HG02571 (cell line): ENCODE measurements around the gene LGI2.
A peak's percentile ranks its signal among the peaks of the same experiment; 100 is the strongest.

Experiments
- ATAC-seq: cut with Tn5 transposase; IDR thresholded peaks from one replicate; pipeline ENCODE4 v1.9.1; 2021; ENCODE audit warnings: mild to moderate bottlenecking, moderate library complexity; ENCODE audit not compliant: unreplicated experiment

The LGI2 gene

GRCh38 chr4:24999392-25000089, 31.2 kb downstream of the LGI2 start:
- ATAC-seq = no peak

- no peak for ATAC-seq
Observed at GRCh38 chr4:24995346-24995919, 35.3 kb downstream of the LGI2 start.

DNA sequence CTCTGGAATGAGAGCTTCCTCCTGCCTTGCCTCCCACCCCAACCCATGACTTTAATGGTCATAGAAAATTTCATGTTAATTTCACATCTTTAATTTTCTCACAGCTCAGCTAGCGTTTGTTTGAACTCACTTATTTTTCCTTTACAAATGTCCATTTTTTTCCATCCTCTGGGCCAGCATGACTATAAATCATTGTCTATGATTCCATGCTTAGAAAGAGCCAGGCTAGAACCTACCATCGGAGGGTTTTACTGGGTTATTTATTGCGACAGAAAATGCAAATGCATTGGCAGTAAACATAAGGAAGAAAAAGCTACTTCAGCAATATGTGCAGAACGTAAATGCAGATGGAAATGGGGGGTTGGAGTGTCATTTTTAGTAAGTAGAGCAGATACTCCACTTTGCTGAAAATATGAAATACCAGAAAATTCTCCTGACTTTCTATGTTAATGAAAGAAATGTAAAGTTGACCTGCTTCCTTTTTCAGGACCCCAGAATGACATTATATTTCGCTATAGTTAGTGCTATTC, 37.1 kb downstream of the LGI2 start:
- ATAC-seq = no peak

DNA sequence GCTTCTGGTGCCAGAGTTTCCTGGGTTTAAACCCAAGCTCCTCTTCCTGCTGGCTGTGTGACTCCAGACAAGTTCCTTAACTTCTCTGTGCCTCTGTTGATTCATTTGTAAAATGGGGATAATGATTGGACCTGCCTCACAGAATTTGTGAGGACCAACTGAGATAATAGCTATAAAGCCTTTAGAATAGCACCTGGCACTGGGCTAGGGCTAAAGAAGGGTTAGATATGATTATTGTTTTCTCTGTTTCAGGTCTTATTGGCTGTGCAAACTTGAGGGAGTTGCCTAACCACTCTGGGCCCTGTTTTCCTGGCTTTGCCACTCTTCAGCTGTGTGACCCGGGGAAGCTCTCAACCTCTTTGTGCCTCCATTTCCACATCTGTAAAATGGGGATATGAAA, 37.8 kb downstream of the LGI2 start:
- ATAC-seq = no peak

DNA sequence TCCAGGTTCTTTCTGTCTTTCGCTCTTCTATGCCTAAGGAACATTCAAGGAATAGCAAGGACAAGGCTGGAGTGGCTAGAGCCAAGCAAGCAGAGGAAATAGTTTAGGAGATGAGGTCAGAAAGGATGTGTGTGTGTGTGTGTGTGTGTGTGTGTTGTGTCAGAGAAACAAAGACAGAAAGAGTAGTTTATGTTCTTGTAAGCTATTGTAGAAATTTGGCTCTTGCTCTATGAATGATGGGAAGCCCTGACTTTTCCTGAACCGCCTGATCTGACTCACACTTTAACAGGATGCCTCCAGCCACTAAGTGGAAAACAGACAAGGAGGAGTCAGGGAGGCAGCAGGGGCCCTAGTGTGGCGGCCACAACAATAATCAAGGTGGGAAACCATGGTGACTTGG, 39.7 kb downstream of the LGI2 start:
- ATAC-seq = no peak

GRCh38 chr4:24989327-24989726, 41.4 kb downstream of the LGI2 start:
- ATAC-seq = no peak

- no peak for ATAC-seq
Observed at GRCh38 chr4:24988776-24989175, 42.0 kb downstream of the LGI2 start.

DNA sequence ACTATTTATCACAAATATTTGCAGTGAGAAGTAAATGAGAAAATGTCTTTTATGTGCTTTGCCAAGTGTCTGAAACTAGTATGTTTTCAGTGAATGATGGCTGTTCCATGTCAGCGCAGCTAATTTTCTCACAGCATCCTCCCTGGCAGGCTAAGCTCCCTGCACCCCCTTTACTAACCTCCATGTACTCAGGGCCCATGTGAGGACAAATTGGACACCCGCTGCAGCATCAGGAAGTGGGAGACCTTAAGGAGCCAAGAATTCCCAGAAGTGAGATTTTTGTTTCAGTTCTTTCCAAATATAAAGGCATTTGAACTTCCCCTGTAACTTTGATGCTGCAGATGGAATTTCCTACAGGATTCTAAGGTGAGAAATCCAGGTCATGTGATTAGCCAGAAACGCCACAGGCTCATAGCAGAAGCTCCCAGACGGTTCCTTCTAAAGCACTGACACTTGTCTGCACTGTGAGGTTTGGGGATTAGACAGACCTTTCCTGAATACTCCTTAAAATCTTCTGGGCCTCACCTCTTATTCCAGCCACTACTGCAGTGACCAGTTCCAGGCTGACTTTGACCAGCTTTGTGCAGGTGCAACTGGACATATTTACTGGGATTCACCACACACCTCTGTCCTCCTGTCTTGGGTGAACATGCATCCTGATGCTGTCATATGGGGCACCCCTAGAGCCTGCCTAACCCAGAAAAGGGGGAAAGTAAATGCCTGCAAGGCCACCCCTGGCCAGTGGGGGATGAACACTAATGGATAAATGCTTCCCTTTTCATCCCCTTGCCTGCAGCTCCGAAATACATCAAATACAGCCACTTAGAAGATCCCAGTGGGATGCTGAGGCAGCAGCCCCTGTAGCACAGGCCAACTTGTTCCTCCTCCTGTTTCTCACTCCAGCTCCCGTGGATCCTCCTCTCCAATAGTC, 45.9 kb downstream of the LGI2 start:
- no peak for ATAC-seq

- ATAC-seq = no peak
Observed at GRCh38 chr4:24980740-24981139, 50.0 kb downstream of the LGI2 start.

DNA sequence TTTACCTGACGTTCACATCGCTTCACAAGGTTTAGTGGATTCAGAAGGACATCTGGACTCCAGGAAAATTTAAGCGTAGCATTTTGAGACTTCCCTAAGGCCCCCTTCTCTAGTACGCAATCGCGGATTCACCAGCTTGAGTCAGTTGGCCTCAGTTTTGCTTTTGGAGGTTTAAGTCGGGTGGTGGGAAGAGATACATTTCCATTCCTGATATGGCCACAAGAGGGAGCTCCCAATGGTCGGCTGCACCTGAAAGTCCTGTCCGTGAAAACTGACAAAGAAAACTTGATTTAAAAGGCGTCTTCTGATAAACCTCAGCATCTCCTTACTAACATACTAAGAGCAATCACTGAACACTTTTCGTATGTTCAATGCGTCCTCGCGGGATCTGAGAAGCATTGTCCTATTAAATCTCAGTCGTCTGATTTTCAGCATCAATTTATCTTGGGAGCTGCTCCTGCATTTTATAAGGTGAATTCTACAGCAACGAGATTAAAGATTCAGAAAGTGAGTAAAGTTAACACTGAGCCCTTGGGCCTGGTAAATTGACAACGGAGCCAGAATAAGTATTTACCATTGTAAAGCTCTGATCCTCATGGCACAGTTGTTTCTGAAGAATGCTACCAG, 50.6 kb downstream of the LGI2 start:
- peak; percentile 77 for ATAC-seq

DNA sequence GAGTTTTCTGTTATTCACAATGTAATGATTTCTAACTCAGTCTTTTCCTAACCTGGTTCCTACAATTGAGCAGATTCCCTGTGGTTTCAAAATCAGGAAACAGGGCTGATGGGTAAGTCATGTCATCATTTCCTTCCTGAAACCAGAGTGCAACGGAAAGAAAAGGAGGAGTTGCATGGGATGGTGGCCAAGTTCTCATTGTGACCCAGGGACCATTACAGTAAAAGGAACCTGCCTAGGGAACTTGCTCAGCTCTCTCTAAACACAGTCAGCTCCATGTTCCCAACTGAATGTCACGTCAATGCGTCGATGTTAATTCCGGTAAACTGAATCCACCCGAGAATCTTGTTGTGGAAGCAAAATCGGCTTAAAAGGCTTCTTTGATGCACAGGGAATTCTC, 51.2 kb downstream of the LGI2 start:
- ATAC-seq = no peak

DNA sequence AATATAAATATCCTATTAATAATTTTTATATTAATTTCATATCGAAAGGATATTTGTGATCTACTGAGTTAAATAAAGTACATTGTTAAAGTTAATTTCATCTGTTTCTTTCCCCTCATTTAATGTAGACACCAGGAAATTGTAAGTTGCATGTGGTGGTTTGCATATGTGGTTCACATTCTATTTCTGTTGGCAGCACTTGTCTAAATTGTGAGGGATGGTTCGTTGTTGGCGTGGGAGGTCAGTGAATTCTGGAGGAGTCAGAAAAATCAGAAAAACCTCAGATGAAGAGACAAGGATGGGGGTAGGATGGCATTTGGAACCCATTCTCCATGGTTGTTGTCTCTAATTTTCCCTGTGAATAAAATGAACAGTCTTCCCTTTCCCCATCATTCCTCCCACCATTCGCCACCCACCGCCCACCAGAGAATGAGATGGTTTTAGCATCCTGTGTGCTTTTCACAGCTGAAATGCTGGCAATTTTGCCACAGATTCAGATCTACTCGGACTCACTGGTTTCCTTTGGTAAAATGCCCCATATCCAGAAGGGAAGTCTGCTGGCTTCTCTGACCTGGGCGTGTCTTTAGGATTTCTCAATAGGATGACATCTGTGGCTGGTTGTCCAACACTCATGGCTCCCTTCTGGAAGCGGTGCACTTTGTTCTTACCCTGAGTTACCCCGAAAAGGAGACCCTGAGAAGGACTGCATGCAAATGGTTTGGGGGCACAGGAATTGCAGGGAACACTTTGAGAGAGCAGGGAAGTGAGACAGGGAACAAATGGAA, 52.3 kb downstream of the LGI2 start:
- no peak for ATAC-seq

DNA sequence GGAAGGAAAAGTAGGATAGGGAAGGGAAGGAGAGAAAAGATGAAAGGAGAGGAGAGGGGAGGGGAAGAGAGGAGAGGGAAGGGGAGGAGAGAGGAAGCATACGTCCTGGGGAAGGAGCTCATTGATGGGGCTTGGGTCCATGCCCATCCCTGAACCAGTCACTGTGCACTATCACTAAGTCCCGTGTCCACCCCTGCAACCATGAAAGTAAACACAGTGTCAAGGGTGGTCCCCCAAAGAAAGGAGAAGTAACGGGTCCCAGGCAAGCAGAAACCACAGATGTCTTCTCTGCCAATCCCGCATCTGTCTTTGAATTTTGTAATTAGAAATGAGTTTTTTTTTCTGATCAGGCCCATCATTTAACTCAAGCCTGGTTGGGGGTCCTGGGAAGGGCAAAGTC, 55.2 kb downstream of the LGI2 start:
- no peak for ATAC-seq

GRCh38 chr4:24973747-24974601, 56.8 kb downstream of the LGI2 start:
- no peak for ATAC-seq

GRCh38 chr4:24973404-24973746, 57.4 kb downstream of the LGI2 start:
- no peak for ATAC-seq

- ATAC-seq = no peak
Observed at GRCh38 chr4:24971192-24971591, 59.6 kb downstream of the LGI2 start.

GRCh38 chr4:24970635-24971034, 60.1 kb downstream of the LGI2 start:
- ATAC-seq = no peak

DNA sequence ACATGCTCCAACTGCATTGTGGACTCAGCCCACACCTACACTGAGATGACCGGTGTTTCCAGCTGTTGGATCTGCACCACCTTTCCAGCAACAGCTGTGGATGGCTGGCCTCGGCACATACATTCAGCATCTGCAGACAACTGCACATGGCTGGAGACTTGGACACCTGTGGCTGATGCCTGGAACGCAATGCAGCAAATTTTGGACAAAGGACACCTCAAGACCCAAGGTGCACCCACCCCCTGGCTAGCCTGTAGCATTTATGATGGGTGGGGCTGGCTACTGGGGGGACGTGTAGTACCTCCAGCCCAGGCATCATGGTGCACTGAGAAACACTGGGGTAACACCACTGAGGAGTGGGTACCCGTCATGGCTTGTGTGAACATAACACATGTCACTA, 60.6 kb downstream of the LGI2 start:
- no peak for ATAC-seq

- no peak for ATAC-seq
Observed at GRCh38 chr4:24969486-24969885, 61.3 kb downstream of the LGI2 start.

DNA sequence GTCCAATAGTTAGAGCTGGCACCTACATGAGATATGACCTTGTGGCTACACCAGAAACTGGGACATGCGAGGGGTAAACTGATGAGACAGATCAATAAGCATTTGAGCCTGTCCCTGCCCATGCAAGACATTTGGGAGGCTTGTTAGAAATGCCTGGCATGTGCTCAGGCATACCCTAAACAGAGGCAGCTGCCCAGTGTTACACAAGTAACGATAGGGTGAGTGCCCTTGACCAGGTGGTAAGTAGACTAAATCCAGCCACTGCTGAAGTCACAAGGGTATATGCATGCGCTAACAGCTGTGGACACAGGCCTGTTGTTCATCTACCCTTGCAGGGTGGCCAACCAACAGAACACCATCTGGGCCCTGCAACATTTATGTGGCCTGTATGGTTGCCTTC, 61.8 kb downstream of the LGI2 start:
- no peak for ATAC-seq
